ENCODE measurements around the gene PRDM16.

The PRDM16 gene

GRCh38 chr1:3351449-3352298 is 282.7 kb downstream of the PRDM16 start:
- no peak for DNase-seq

DNA sequence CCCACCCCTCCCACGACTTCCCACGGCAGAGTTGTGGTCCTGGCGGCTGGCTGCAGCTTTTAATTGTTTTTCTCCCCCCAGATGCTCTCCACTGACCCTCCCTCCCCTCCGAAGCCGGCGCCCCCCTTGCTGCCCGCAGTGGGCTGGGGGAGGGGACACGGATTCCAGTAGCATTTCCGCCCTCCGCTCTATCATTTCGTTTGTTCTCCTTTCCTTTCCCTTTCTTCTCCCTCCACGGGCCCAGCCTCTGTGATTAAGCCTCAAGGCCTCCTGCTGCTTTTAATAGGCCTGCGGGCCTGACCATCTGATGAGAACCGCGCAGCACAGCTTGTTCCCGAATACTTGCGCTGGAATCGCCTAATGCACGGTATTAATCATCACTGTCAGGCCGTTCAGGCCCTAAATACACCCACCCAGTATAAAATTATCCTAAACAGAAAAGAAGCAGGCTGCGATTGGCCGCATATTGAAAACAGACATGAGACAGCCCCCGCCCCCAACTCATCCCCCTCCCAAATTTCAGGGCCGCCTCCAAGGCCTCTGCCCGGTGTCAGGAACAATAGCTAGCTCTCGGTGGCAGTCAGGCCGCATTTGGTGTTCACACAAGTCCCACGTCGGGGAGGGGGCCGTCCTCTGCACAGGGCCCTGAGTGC is 283.4 kb downstream of the PRDM16 start:
- DNase-seq, result no peak

DNA sequence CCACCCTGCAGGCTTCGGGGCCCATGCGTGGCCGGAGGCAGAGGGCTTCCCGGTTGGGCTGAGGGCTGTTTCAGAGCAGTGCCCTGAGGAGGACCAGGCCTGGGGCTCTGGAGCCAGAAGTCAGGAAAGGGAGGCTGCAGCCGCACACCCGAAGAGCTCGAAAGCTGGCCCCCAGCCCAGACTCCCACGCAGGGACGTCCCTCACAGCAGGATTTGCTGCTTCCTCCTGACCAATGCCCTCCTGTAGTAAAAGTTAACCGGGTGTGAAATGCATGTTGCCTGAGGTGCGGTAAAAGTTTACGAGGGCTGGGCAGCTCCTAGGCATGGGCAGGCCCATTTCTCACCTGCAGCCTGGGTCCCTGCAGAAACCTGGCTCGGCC is 283.9 kb downstream of the PRDM16 start:
- no peak for DNase-seq

GRCh38 chr1:3353876-3354275 is 284.9 kb downstream of the PRDM16 start:
- no peak for DNase-seq

DNA sequence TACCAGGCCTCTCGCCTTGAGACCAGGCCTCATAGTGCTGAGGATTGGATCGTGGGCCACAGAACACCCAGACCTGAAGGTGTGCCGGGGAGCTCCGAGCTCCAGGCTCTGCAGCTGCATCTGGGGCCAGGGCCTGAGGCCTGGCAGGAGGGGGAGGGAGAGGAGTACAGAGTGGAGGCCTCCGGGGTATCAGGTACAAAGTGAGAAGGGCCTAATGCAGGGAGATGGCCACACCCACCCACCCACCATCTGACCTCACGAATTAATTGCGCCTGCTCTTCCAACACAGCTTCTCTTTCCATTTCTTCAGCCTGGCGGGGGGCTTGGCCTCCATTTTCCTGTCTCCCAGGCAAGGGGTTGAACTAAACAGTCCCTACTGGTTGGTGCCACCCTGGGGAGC is 286.1 kb downstream of the PRDM16 start:
- no peak for DNase-seq

DNA sequence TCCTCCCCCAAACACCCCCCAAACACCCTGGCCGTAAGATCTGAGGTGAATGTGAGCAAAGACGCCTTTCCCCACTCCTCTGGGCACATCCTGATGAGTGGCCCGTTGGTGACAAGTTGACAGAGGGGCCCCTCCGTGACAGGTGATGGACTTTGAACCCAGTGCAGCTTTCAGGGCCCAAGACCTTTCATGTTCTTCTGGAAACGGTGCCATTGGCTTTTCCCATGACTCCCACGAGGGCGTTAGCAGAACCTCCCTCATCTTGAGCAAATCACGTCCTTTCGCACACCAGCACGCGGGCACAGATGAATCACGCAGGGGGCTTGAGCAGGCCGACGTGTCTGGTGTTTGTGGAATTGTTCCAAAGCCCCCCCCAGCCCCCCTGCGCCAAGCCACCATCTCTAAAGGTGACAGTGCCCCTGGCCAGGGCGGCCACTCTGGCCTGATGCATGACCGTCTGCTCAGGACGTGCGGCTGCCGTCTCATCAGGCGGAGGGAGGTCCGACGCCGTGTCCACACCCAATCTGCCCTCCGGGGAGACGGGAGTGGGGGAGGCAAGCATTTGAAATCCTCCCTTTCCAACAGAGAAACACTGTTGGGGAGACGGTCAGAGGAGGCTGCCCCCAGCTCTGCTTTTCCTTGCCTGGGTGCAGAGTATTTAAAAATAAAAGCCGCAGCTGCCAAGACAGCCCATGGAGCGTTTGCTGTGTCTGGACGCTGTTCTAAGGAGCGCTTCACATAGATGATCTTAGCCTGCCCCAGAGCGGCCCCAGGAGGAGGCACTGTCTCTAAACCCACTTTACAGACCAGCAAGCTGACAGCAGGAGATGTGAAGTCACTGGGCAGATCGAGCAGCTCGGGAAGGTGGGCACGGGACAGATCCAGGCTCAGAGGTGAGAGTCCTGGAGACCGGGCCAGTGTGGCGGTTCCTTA is 287.2 kb downstream of the PRDM16 start:
- no peak for DNase-seq

DNA sequence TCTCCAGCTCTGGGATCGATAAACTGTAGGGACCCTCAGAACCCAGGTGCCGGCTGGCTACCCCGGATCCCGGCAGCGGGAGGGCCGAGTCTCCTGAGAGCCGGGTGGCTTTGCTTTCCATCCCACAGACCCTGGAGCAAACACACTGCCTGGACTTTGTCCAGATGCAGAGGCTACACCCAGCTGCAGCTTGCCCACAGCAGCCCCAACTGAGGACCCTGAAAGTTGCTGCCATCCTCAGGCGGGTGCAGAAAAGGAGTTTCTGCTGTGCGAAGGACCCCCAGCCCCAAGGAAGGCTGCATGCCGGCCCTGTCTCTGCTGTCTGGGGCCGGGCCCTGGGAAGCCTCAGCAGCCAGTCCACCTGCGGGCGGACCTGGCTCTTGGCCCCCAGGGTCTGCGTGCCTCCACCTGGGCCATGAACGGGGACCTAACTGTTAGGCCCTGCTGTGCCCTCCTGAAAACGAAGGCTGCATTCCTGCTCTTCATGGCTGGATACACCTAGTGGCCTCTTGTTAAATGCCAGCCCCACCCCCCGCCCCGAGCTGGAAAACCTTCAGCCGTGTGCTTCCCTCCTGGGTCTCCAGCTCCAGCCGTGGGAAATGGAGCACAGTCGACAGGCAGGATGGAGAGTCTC is 287.9 kb downstream of the PRDM16 start:
- DNase-seq, result no peak

DNA sequence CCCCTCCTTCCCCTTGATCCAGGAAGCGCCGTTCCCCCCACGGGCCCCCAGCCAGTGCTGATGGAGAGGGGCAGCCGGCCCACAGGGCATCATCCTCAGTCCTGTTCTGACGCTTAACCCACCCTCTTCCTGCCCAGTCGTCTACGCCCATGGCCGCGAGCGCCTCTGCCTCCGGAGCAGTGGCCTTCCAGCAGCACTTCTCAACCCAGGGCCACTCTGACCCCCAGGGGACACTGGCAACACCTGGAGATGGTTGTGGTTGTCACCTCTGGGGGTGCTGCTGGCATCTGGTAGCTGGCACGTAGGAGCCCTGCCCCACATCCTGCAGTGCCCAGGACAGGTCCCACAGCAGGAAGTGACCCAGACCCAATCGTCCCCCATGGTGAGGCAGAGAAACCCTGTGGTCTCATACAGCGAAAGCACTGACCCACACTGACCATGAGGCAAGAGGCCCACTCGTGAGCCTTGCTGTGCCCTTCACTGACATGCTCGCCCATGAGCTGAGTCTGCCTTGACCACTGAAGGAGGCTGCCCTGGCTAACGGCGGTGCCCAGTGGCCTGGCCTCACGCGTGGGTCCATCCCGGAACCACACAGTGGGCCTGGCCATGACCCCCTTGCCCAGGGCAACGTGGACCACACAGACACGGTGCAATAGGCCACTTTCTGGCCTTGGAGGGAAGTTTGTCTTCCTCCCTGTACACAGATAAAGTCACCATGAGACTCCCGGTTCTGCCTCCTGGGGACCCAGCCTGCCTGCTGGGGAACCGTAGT is 288.7 kb downstream of the PRDM16 start:
- DNase-seq, result no peak

- no peak for DNase-seq
Observed at GRCh38 chr1:3359351-3359750, 290.3 kb downstream of the PRDM16 start.

- DNase-seq, result no peak
Observed at GRCh38 chr1:3359756-3360440, 290.9 kb downstream of the PRDM16 start.

- no peak for DNase-seq
Observed at GRCh38 chr1:3360646-3361257, 291.7 kb downstream of the PRDM16 start.

DNA sequence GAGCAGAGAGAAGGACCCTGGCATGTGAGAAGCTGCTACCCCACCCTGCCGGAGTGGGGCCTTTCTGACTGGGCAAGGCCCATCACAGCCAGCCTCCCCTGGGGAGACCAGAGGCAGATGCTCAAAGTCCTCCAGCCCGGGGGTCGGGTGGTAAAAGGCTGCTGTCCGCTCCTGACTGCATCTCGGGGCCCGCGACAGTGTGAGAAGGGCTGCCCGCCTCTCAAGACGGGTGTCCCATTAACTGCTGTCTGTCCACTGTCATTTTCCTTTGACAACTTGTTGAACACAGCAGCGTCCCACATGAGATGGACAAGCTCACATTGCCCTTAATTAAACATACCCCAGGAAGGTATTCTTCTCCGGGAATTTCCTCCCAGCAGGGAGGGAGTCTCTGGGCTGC is 294.0 kb downstream of the PRDM16 start:
- DNase-seq, result no peak

- no peak for DNase-seq
Observed at GRCh38 chr1:3363756-3364155, 294.8 kb downstream of the PRDM16 start.

- DNase-seq, result no peak
Observed at GRCh38 chr1:3364551-3364950, 295.5 kb downstream of the PRDM16 start.

GRCh38 chr1:3364983-3365382 is 296.0 kb downstream of the PRDM16 start:
- no peak for DNase-seq

DNA sequence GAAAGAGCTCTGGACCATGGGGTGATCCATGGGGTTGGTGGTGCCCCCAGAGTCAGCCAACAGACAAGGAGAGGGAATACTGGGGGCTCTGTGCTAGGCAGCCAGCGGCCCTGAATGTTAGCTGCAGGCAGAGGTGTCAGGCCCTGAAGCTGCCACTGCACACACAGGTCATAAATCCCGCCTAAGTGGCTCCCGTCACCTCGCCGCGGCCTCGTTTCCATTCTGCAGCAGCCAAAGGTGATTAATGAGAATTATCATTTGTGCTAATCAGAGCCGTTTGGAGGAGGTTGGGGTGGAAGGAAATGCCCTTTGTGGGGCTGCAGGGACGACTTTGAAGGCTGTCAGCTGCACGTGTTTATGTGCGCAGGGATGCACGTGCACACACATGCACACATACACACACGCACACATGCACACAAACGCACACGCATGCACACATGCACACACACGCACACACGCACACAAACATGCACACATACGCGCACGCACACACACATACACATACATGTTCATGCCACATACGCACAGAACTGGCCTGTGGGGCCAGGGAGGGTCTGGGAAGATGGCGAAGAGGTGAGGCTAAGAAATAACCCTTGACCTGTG is 296.6 kb downstream of the PRDM16 start:
- DNase-seq, result no peak

DNA sequence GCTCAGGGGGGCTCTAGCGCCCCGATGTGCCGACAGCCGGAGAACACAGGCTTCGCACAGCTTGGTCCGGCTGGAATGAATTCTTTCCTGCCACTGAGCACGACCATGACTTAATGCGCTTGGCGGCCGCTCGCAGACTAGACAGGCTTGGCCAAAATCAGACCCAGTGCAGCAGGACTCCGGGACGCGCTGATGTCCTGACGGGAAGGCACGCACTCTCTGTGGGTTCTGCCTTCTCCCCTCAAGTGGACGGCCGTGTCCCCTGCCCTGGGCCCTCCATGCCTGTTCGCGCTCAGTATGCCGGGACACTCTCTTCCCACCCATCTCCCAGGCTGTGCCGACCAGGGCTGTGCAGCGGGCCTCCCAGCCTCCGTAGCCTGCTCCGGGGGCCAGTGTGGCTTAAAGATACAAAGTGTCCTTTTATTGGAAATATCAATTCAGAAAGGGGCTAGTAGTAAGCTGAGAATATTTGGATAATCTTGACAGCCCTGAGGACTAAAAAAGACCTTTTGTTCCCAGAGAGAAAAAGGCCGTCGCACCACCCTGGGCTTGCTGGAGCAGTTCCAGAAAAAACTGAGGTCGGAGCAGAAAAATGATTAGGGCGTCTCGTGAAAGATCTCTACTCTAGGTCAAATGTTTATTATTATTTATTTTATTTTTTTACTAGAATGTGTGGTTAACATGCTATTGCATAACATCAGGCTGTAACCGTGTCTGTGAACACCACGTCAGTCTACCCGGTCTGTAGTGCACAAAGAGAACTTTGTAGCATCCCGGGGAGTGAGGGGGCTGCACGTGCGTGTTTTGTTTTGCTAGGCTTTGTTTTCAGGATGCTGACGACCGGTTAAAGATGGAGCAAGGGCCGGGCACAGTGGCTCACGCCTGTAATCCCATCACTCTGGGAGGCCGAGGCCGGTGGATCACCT is 297.4 kb downstream of the PRDM16 start:
- no peak for DNase-seq

GRCh38 chr1:3367376-3367775 is 298.4 kb downstream of the PRDM16 start:
- DNase-seq, result no peak

GRCh38 chr1:3368059-3368458 is 299.1 kb downstream of the PRDM16 start:
- DNase-seq, result no peak

Data from CD4-positive, alpha-beta T cell treated with Interleukin-12 subunit alpha and Interleukin-12 subunit beta, for 1 hour (primary cell).